Measurements from ENCODE around the gene GATAD2A. TPM values are rescaled to one million over a fixed set of nuclear protein-coding genes. Genes with fewer than 3 reads are reported as not detected.

The GATAD2A gene
- polyA plus RNA-seq, 1 donor (not counting 4 experiments of a cell fraction or from before 2014, with no cell fraction given), result 28.4 TPM

DNA sequence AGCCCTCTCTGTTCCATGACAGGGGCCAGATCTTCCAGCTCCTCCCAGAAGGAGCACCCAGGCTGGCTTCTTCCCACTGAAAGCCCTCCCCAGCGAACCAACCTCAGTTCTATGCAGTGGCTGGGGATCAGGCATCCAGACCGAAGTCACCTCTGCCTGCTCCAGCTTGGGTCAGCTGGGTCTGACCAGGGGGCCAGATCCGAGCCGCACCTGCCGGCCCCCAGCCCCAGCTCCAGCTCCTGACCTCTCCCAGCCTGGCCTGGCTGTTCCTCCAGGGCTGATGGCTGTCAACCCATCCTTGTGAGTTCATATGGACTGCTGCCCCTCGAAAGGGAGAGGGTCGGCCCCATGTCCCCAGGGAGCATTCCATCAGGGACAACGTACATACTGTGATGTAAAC is 101.9 kb downstream of the GATAD2A start:
- Histone ChIP-seq H3K9ac (ENCODE audit: control insufficient read depth, extremely low read depth, insufficient read depth, low read length) (no peak overlapping the region), H3K9me3 (ENCODE audit: control insufficient read depth, low read depth, low read length) (no peaks in the 10 kb centered on the region), H3K79me2 (ENCODE audit: control insufficient read depth, insufficient read depth, low read length) (no peaks in the 10 kb centered on the region), H3K27me3 (ENCODE audit: control insufficient read depth, extremely low read depth, insufficient read depth, low read length) (no peaks in the 10 kb centered on the region), H3K27ac (ENCODE audit: control insufficient read depth, insufficient read depth, low read length) (no peak overlapping the region), H3K4me2 (ENCODE audit: control insufficient read depth, extremely low read depth, insufficient read depth, low read depth, low read length) (no peak overlapping the region), H4K20me1 (ENCODE audit: control insufficient read depth, extremely low read depth, insufficient read depth, low read length) (no peaks in the 10 kb centered on the region), H3K9me1 (ENCODE audit: control insufficient read depth, extremely low read depth, insufficient read depth, low read length) (no peaks in the 10 kb centered on the region), H3K4me1 (ENCODE audit: control insufficient read depth, extremely low read depth, insufficient read depth, low read length) (no peaks in the 10 kb centered on the region), H2AFZ (ENCODE audit: control insufficient read depth, low read length) (no peak overlapping the region), H3K36me3 (ENCODE audit: control insufficient read depth in 2 of 2, extremely low read depth in 1 of 2, insufficient read depth in 2 of 2, low read length in 2 of 2) (peaks cover 16 to 23% of the 10 kb centered on the region in 2 experiments), H3K4me3 (ENCODE audit: control insufficient read depth in 2 of 3, extremely low read depth in 1 of 3, insufficient read depth in 2 of 3, low read depth in 1 of 3, low read length in 3 of 3) (no peak overlapping the region)
- dilution Hi-C loops (cut with MboI; ENCODE audit: extremely low pct_ligation_motif_present, low sequenced_read_pairs), result no loop called here
- FAIRE-seq, result no peak
- TF ChIP-seq EZH2 (IDR thresholded peaks at IDR 0.05; ENCODE audit: low read length) (no peak), CTCF (optimal IDR thresholded peaks at IDR 0.05 in 1 of 3, IDR thresholded peaks at IDR 0.05 in 1 of 3, conservative IDR thresholded peaks at IDR 0.05 in 1 of 3; ENCODE audit: extremely low read depth in 1 of 3, insufficient read depth in 2 of 3, low read length in 3 of 3) (no peak)
- DNase-seq (ENCODE audit: low read depth, low spot score), result no peak

DNA sequence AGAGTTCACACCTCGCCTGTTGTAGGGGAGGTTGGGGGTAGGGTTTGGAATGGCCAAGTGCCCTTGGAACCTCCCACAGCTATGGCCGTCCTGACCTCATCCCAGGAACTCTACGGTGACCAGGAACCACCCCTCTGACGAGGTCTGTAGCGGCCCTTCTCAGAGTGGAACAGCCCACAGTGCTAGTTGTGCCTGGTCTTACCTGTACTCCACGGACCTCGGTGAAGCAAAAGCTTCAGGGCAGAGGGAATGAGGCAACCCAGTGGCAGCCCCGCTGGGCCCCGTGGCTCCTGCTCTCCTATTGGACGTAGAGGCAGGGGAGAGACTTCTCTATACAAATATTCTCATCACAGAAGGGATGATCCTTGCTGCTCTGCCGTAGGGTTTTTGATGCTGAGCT is 102.7 kb downstream of the GATAD2A start:
- DNase-seq (ENCODE audit: low read depth, low spot score), result no peak

More for the DNA sequence above, 102.7 kb downstream of the GATAD2A start:
- dilution Hi-C loops (cut with MboI; ENCODE audit: extremely low pct_ligation_motif_present, low sequenced_read_pairs), result no loop called here
- Histone ChIP-seq H2AFZ (ENCODE audit: control insufficient read depth, low read length) (no peak overlapping the region), H3K4me1 (ENCODE audit: control insufficient read depth, extremely low read depth, insufficient read depth, low read length) (no peaks in the 10 kb centered on the region), H3K27me3 (ENCODE audit: control insufficient read depth, extremely low read depth, insufficient read depth, low read length) (no peaks in the 10 kb centered on the region), H3K4me3 (ENCODE audit: control insufficient read depth in 2 of 3, extremely low read depth in 1 of 3, insufficient read depth in 2 of 3, low read depth in 1 of 3, low read length in 3 of 3) (no peak overlapping the region), H3K9me1 (ENCODE audit: control insufficient read depth, extremely low read depth, insufficient read depth, low read length) (no peaks in the 10 kb centered on the region), H3K9me3 (ENCODE audit: control insufficient read depth, low read depth, low read length) (no peaks in the 10 kb centered on the region), H3K79me2 (ENCODE audit: control insufficient read depth, insufficient read depth, low read length) (no peaks in the 10 kb centered on the region), H3K4me2 (ENCODE audit: control insufficient read depth, extremely low read depth, insufficient read depth, low read depth, low read length) (no peak overlapping the region), H4K20me1 (ENCODE audit: control insufficient read depth, extremely low read depth, insufficient read depth, low read length) (no peaks in the 10 kb centered on the region), H3K9ac (ENCODE audit: control insufficient read depth, extremely low read depth, insufficient read depth, low read length) (no peak overlapping the region), H3K36me3 (ENCODE audit: control insufficient read depth in 2 of 2, extremely low read depth in 1 of 2, insufficient read depth in 2 of 2, low read length in 2 of 2) (peaks cover 14 to 20% of the 10 kb centered on the region in 2 experiments), H3K27ac (ENCODE audit: control insufficient read depth, insufficient read depth, low read length) (no peak overlapping the region)
- no peak for FAIRE-seq
- no peak for TF ChIP-seq CTCF (optimal IDR thresholded peaks at IDR 0.05 in 1 of 3, IDR thresholded peaks at IDR 0.05 in 1 of 3, conservative IDR thresholded peaks at IDR 0.05 in 1 of 3; ENCODE audit: extremely low read depth in 1 of 3, insufficient read depth in 2 of 3, low read length in 3 of 3)
- TF ChIP-seq EZH2 (IDR thresholded peaks at IDR 0.05; ENCODE audit: low read length), result no peak
